NCI-H1694 treated with DMSO at 0.1 percent for 48 hours (cell line): ENCODE results near the gene SMARCD2.
"Not testable (repeated sequence)": the region's sequence is repeated elsewhere in the genome, so short reads cannot be mapped to it uniquely, and the experiment has no call there.

Experiments
- DNase-seq: peaks from one replicate; lab custom pipeline; 2025; lab: John Stamatoyannopoulos, UW

SMARCD2 gene

GRCh38 chr17:63842540-63843386 is at the start of gene SMARCD2:
TSS of gene SMARCD2 (minus strand) at chr17:63842685. CDS start at chr17:63842674, 11 bp downstream.
- DNase-seq: peak; percentile 96

GRCh38 chr17:63889026-63889848 is 46.8 kb upstream of the SMARCD2 start:
- peak; percentile 34 for DNase-seq

- not testable (repeated sequence) for DNase-seq
Measured at GRCh38 chr17:63885119-63885518, 42.6 kb upstream of the SMARCD2 start.

GRCh38 chr17:63882626-63883126 is 40.2 kb upstream of the SMARCD2 start:
- DNase-seq: not testable (repeated sequence)

GRCh38 chr17:63881935-63882601 is 39.6 kb upstream of the SMARCD2 start, which contains the start of gene GH2:
TSS of gene GH2 (minus strand) at chr17:63881944. CDS start at chr17:63881801, 143 bp downstream.
- peak; percentile 41 for DNase-seq

- not testable (repeated sequence) for DNase-seq
Measured at GRCh38 chr17:63881337-63881736, 38.9 kb upstream of the SMARCD2 start.

GRCh38 chr17:63880706-63881105 is 38.2 kb upstream of the SMARCD2 start:
- no peak for DNase-seq

- DNase-seq: not testable (repeated sequence)
Measured at GRCh38 chr17:63878413-63878812, 35.9 kb upstream of the SMARCD2 start.

- DNase-seq: not testable (repeated sequence)
Measured at GRCh38 chr17:63874693-63875092, 32.2 kb upstream of the SMARCD2 start.

GRCh38 chr17:63874061-63874626 is 31.7 kb upstream of the SMARCD2 start:
- DNase-seq: not testable (repeated sequence)

- DNase-seq: not testable (repeated sequence)
Measured at GRCh38 chr17:63873577-63873976, 31.1 kb upstream of the SMARCD2 start, which contains the start of gene CSH2. TSS of gene CSH2 (minus strand) at chr17:63873677. CDS start at chr17:63873614, 63 bp downstream.

- not testable (repeated sequence) for DNase-seq
Measured at GRCh38 chr17:63871646-63872365, 29.3 kb upstream of the SMARCD2 start.

GRCh38 chr17:63870292-63870665 is 27.8 kb upstream of the SMARCD2 start:
- not testable (repeated sequence) for DNase-seq

GRCh38 chr17:63869491-63870291 is 27.2 kb upstream of the SMARCD2 start:
- not testable (repeated sequence) for DNase-seq

- DNase-seq: not testable (repeated sequence)
Measured at GRCh38 chr17:63866625-63867024, 24.1 kb upstream of the SMARCD2 start.

- no peak for DNase-seq
Measured at GRCh38 chr17:63859257-63859656, 16.8 kb upstream of the SMARCD2 start.

GRCh38 chr17:63856425-63856824 is 13.9 kb upstream of the SMARCD2 start:
- DNase-seq: not testable (repeated sequence)

GRCh38 chr17:63855185-63855584 is 12.7 kb upstream of the SMARCD2 start:
- no peak for DNase-seq

GRCh38 chr17:63854709-63855108 is 12.2 kb upstream of the SMARCD2 start:
- no peak for DNase-seq

GRCh38 chr17:63853260-63853659 is 10.8 kb upstream of the SMARCD2 start:
- DNase-seq: no peak
